NCI-H146 (cell line): Measurements from ENCODE around the gene RTN4RL2.
A peak's percentile ranks its signal among the peaks of the same experiment; 100 is the strongest.

Experiments used
- DNase-seq: peaks from one replicate; lab custom pipeline; 2025; lab: John Stamatoyannopoulos, UW

The RTN4RL2 gene

GRCh38 chr11:57462597-57462996, 2.3 kb downstream of the RTN4RL2 start:
- no peak for DNase-seq

- no peak for DNase-seq
Observed at GRCh38 chr11:57463671-57464538, 3.6 kb downstream of the RTN4RL2 start.

GRCh38 chr11:57464539-57465181, 4.3 kb downstream of the RTN4RL2 start:
- no peak for DNase-seq

- DNase-seq, result no peak
Observed at GRCh38 chr11:57466680-57467079, 6.4 kb downstream of the RTN4RL2 start.

GRCh38 chr11:57467508-57468157, 7.3 kb downstream of the RTN4RL2 start:
- no peak for DNase-seq

- no peak for DNase-seq
Observed at GRCh38 chr11:57468276-57468675, 7.9 kb downstream of the RTN4RL2 start.

GRCh38 chr11:57469268-57469667, 8.9 kb downstream of the RTN4RL2 start:
- no peak for DNase-seq

- no peak for DNase-seq
Observed at GRCh38 chr11:57471496-57471895, 11.2 kb downstream of the RTN4RL2 start.

GRCh38 chr11:57473285-57473841, 13.0 kb downstream of the RTN4RL2 start:
- DNase-seq, result no peak

- no peak for DNase-seq
Observed at GRCh38 chr11:57474017-57474802, 13.9 kb downstream of the RTN4RL2 start.

GRCh38 chr11:57474803-57475115, 14.4 kb downstream of the RTN4RL2 start:
- DNase-seq, result peak; percentile 20

- no peak for DNase-seq
Observed at GRCh38 chr11:57475191-57475590, 14.9 kb downstream of the RTN4RL2 start.

GRCh38 chr11:57475671-57476046, 15.3 kb downstream of the RTN4RL2 start:
- no peak for DNase-seq

- DNase-seq, result no peak
Observed at GRCh38 chr11:57476047-57476756, 15.9 kb downstream of the RTN4RL2 start.

- DNase-seq, result no peak
Observed at GRCh38 chr11:57476757-57477506, 16.6 kb downstream of the RTN4RL2 start.

GRCh38 chr11:57477507-57478189, 17.3 kb downstream of the RTN4RL2 start:
- DNase-seq, result no peak

GRCh38 chr11:57479021-57479663, 18.8 kb downstream of the RTN4RL2 start:
- no peak for DNase-seq

- no peak for DNase-seq
Observed at GRCh38 chr11:57479911-57480310, 19.6 kb downstream of the RTN4RL2 start.

- DNase-seq, result peak; percentile 53
Observed at GRCh38 chr11:57480409-57481137, 20.2 kb downstream of the RTN4RL2 start.
